Keratinocyte (primary cell): Measurements from ENCODE around the gene GUSB. TPM values are rescaled to one million over a fixed set of nuclear protein-coding genes. Genes with fewer than 3 reads are reported as not detected.

Experiments
- DNase-seq: peaks from one replicate; pipeline ENCODE4 v3.0.0-alpha.2; 2011; ENCODE audit warnings: low read depth, missing footprints, low spot score
- FAIRE-seq: peaks from 2 replicates; lab custom pipeline; 2011; peaks lifted over from hg19 to GRCh38; lab: Jason Lieb, UNC
- H2AFZ ChIP-seq: 2 replicates; pipeline ENCODE4 v1.6.0; 2012; ENCODE audit warnings: low read length, control low read depth, inconsistent platforms; ENCODE audit not compliant: control insufficient read depth
- H3K27ac ChIP-seq: 2 replicates; pipeline ENCODE4 v1.5.1; 2011; ENCODE audit warnings: low read length; ENCODE audit not compliant: control insufficient read depth, insufficient read depth
- H3K27me3 ChIP-seq: 3 replicates; pipeline ENCODE4 v1.6.0; 2011; ENCODE audit warnings: low read length; ENCODE audit not compliant: control insufficient read depth, insufficient read depth; ENCODE audit errors: extremely low read depth
- H3K36me3 ChIP-seq, 2 experiments: 2 replicates in 1 of 2; 3 replicates in 1 of 2; pipeline ENCODE4 v1.5.1; 2011; ENCODE audit warnings: low read length in 2 of 2, mild to moderate bottlenecking in 1 of 2; ENCODE audit not compliant: control insufficient read depth in 2 of 2, insufficient read depth in 2 of 2; ENCODE audit errors: extremely low read depth in 1 of 2
- H3K4me1 ChIP-seq: 3 replicates; pipeline ENCODE4 v1.5.1; 2011; ENCODE audit warnings: low read length; ENCODE audit not compliant: control insufficient read depth, insufficient read depth; ENCODE audit errors: extremely low read depth
- H3K4me2 ChIP-seq: 3 replicates; pipeline ENCODE4 v1.6.0; 2011; ENCODE audit warnings: low read depth, low read length; ENCODE audit not compliant: control insufficient read depth, insufficient read depth; ENCODE audit errors: extremely low read depth
- H3K4me3 ChIP-seq, 3 experiments: fragments of 200-600 bp in 1 of 3; sonication (generic) in 1 of 3; 2 replicates in 2 of 3; 3 replicates in 1 of 3; pipeline ENCODE4 v1.5.1; 2011 to 2016; ENCODE audit warnings: low read length in 3 of 3, mild to moderate bottlenecking in 3 of 3, control low read depth in 2 of 3, inconsistent platforms in 1 of 3, low read depth in 1 of 3, mixed read lengths in 1 of 3, mixed run types in 1 of 3, moderate library complexity in 1 of 3; ENCODE audit not compliant: control insufficient read depth in 2 of 3, insufficient read depth in 2 of 3; ENCODE audit errors: extremely low read depth in 1 of 3
- H3K79me2 ChIP-seq: 2 replicates; pipeline ENCODE4 v1.6.0; 2012; ENCODE audit warnings: low read length; ENCODE audit not compliant: control insufficient read depth, insufficient read depth
- H3K9ac ChIP-seq: 3 replicates; pipeline ENCODE4 v1.6.0; 2011; ENCODE audit warnings: low read length; ENCODE audit not compliant: control insufficient read depth, insufficient read depth; ENCODE audit errors: extremely low read depth
- H3K9me1 ChIP-seq: 3 replicates; pipeline ENCODE4 v1.6.0; 2011; ENCODE audit warnings: low read length; ENCODE audit not compliant: control insufficient read depth, insufficient read depth; ENCODE audit errors: extremely low read depth
- H3K9me3 ChIP-seq: 2 replicates; pipeline ENCODE4 v1.5.1; 2012; ENCODE audit warnings: low read depth, low read length; ENCODE audit not compliant: control insufficient read depth
- H4K20me1 ChIP-seq: 3 replicates; pipeline ENCODE4 v1.6.0; 2011; ENCODE audit warnings: low read length; ENCODE audit not compliant: control insufficient read depth, insufficient read depth; ENCODE audit errors: extremely low read depth
- CTCF ChIP-seq, 3 experiments: IDR thresholded peaks in 1 of 3; conservative IDR thresholded peaks in 1 of 3; optimal IDR thresholded peaks in 1 of 3; 2 replicates in 2 of 3; 3 replicates in 1 of 3; pipeline versions ENCODE3 to v1.5.1; 2011; ENCODE audit warnings: low read length in 3 of 3, mild to moderate bottlenecking in 3 of 3, moderate library complexity in 2 of 3, control low read depth in 1 of 3, inconsistent platforms in 1 of 3; ENCODE audit not compliant: insufficient read depth in 2 of 3; ENCODE audit errors: extremely low read depth in 1 of 3
- EZH2 ChIP-seq: IDR thresholded peaks from one replicate; pipeline ENCODE4 v1.6.1; 2012; ENCODE audit warnings: inconsistent platforms, mild to moderate bottlenecking, low read length, moderate library complexity
- dilution Hi-C: fragments of 300-500 bp; cut with MboI; formaldehyde crosslinking; loops from one replicate; pipeline ENCODE4 v1.7.0; 2020; ENCODE audit warnings: low sequenced_read_pairs; ENCODE audit not compliant: extremely low pct_ligation_motif_present
- polyA plus RNA-seq, 5 experiments: library from polyadenylated mRNA; depleted of rRNA in 3 of 5; stranded (reverse) in 3 of 5; stranded (forward) in 1 of 5; unstranded in 1 of 5; fragments of >200 nt; gene quantifications; 1 replicate in 1 of 5; 2 replicates in 3 of 5; 3 replicates in 1 of 5; pipeline versions ENCODE4 v1.2.1 to v1.2.3, GENCODE V29; 2011 to 2012; ENCODE audit warnings: missing spikeins in 2 of 5, low read depth in 1 of 5, low replicate concordance in 1 of 5

Gene GUSB
- polyA plus RNA-seq, 1 donor (not counting 4 experiments of a cell fraction or from before 2014, with no cell fraction given): 13.3 TPM

- H4K20me1 ChIP-seq: no peaks in the 10 kb centered on the region
- H3K27me3 ChIP-seq: no peaks in the 10 kb centered on the region
- H3K9ac ChIP-seq: no peak overlapping the region
- FAIRE-seq (no peak), DNase-seq (no peak)
- H3K36me3 ChIP-seq: peaks cover 5 to 10% of the 10 kb centered on the region in 2 experiments
- H3K4me1 ChIP-seq: no peaks in the 10 kb centered on the region
- no peaks in the 10 kb centered on the region for H3K9me1 ChIP-seq
- H3K4me2 ChIP-seq: no peak overlapping the region
- dilution Hi-C loops: no loop called here
- H3K9me3 ChIP-seq: no peaks in the 10 kb centered on the region
- no peak overlapping the region for H3K27ac ChIP-seq
- TF ChIP-seq CTCF (optimal IDR thresholded peaks at IDR 0.05 in 1 of 3, IDR thresholded peaks at IDR 0.05 in 1 of 3, conservative IDR thresholded peaks at IDR 0.05 in 1 of 3; ENCODE audit: extremely low read depth in 1 of 3, insufficient read depth in 2 of 3, low read length in 3 of 3) (no peak), EZH2 (no peak)
- no peaks in the 10 kb centered on the region for H3K79me2 ChIP-seq
- H3K4me3 ChIP-seq: no peak overlapping the region
- H2AFZ ChIP-seq: no peak overlapping the region
These were observed 7.1 kb downstream of the GUSB start for GRCh38 chr7:65974876-65975275.

DNA sequence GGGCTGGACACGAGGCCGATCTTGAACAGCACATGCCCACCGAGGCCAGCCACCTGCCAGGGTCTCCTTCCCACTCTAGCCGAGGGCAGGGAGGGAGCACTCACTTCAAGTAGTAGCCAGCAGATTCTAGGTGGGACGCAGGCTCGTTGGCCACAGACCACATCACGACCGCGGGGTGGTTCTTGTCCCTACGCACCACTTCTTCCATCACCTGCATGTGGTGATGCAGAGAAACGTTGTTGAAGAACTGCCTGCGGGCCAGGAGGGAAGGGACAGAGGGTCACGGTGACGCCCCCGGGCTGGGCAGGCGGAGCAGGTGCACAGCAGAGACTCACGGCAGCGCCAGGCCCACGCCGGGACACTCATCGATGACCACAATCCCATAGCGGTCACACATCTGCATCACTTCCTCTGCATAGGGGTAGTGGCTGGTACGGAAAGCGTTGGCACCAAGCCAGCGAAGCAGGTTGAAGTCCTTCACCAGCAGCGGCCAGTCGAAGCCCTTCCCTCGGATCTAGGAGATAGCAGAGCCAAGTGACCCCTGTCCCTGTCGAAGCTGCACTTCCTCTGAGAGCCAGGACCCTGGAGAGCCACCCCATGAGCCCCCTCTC, 7.7 kb downstream of the GUSB start:
- H3K4me3 ChIP-seq: no peak overlapping the region
- no peaks in the 10 kb centered on the region for H3K9me1 ChIP-seq
- peaks cover 5 to 10% of the 10 kb centered on the region in 2 experiments for H3K36me3 ChIP-seq
- H3K9ac ChIP-seq: no peak overlapping the region
- H3K4me2 ChIP-seq: no peak overlapping the region
- FAIRE-seq: no peak
- H3K4me1 ChIP-seq: no peaks in the 10 kb centered on the region
- H3K79me2 ChIP-seq: no peaks in the 10 kb centered on the region
- TF ChIP-seq EZH2: no peak
- TF ChIP-seq CTCF (optimal IDR thresholded peaks at IDR 0.05 in 1 of 3, IDR thresholded peaks at IDR 0.05 in 1 of 3, conservative IDR thresholded peaks at IDR 0.05 in 1 of 3; ENCODE audit: extremely low read depth in 1 of 3, insufficient read depth in 2 of 3, low read length in 3 of 3): no peak
- H3K9me3 ChIP-seq: no peaks in the 10 kb centered on the region
- dilution Hi-C loops: no loop called here
- no peaks in the 10 kb centered on the region for H4K20me1 ChIP-seq
- DNase-seq: no peak
- no peak overlapping the region for H3K27ac ChIP-seq
- H2AFZ ChIP-seq: no peak overlapping the region
- H3K27me3 ChIP-seq: no peaks in the 10 kb centered on the region
